ENCODE measurements around the gene SFXN3. TPM values are rescaled to one million over a fixed set of nuclear protein-coding genes. Genes with fewer than 3 reads are reported as not detected.

Gene SFXN3
- total and polyA plus RNA-seq, 2 of the 13 experiments (the other 11 are each of a cell fraction or from before 2014, with no cell fraction given): 16.8 to 71.5 TPM

GRCh38 chr10:100986952-100987684 is 43.9 kb upstream of the SFXN3 start, which contains the start of the genes MRPL43 and TWNK (continued):
- TF ChIP-seq TEAD3 (CRISPR knock-in tag; optimal IDR thresholded peaks at IDR 0.05; ENCODE audit: borderline replicate concordance) (no peak), PHF5A (CRISPR knock-in tag; IDR thresholded peaks at IDR 0.05; ENCODE audit: low read depth, unreplicated experiment) (no peak), KLF16 (CRISPR knock-in tag; IDR thresholded peaks at IDR 0.05) (peak in 1 of 2 experiments; percentile 66; a peak in 1 of 4 replicates), XRCC5 (optimal IDR thresholded peaks at IDR 0.05; ENCODE audit: low read length) (no peak), TSC22D2 (CRISPR knock-in tag; IDR thresholded peaks at IDR 0.05; ENCODE audit: borderline replicate concordance) (no peak), ZSCAN20 (CRISPR knock-in tag; IDR thresholded peaks at IDR 0.05; ENCODE audit: borderline replicate concordance) (peak; percentile 20; the same call in 1 of the 2 replicates), ZNF563 (CRISPR knock-in tag; IDR thresholded peaks at IDR 0.05) (peak; percentile 83; the same call in 1 of the 2 replicates), ZNF564 (CRISPR knock-in tag; IDR thresholded peaks at IDR 0.05) (no peak), ZNF256 (CRISPR knock-in tag; conservative IDR thresholded peaks at IDR 0.05) (0 out of 2 replicates have a peak, but pooled peaks have one; percentile 17), ATF7-NPFF (CRISPR knock-in tag; IDR thresholded peaks at IDR 0.05; ENCODE audit: low read depth) (peak; percentile 24; the same call in 1 of the 2 replicates), FOXC1 (CRISPR knock-in tag; IDR thresholded peaks at IDR 0.05; ENCODE audit: borderline replicate concordance) (peak; percentile 87), RAD51 (IDR thresholded peaks at IDR 0.05; ENCODE audit: borderline replicate concordance) (no peak), ZNF264 (CRISPR knock-in tag; IDR thresholded peaks at IDR 0.05) (0 out of 2 replicates have a peak, but pooled peaks have one; percentile 65), BCL3 (CRISPR knock-in tag; IDR thresholded peaks at IDR 0.05) (peak; percentile 56), ATF3 (CRISPR knock-in tag; IDR thresholded peaks at IDR 0.05) (peak; percentile 45; the same call in 1 of the 2 replicates), PTBP1 (IDR thresholded peaks at IDR 0.05; ENCODE audit: low read depth, low read length, poor library complexity, severe bottlenecking) (no peak), ZNF34 (CRISPR knock-in tag; IDR thresholded peaks at IDR 0.05; ENCODE audit: borderline replicate concordance) (no peak), DBP (CRISPR knock-in tag; IDR thresholded peaks at IDR 0.05; ENCODE audit: not compliant biosample characterization) (no peak), SOX5 (CRISPR knock-in tag; IDR thresholded peaks at IDR 0.05; ENCODE audit: borderline replicate concordance) (no peak), ZXDC (CRISPR knock-in tag; IDR thresholded peaks at IDR 0.05) (0 out of 2 replicates have a peak, but pooled peaks have one; percentile 52), ZNF770 (CRISPR knock-in tag; IDR thresholded peaks at IDR 0.05) (0 out of 2 replicates have a peak, but pooled peaks have one; percentile 22), NR3C1 (CRISPR knock-in tag; IDR thresholded peaks at IDR 0.05) (no peak)
